Measurements from ENCODE around the gene LRRC74B.
"Not testable (repeated sequence)": the region's sequence is repeated elsewhere in the genome, so short reads cannot be mapped to it uniquely, and the experiment has no call there.

Gene LRRC74B

GRCh38 chr22:21038405-21038804, 7.3 kb upstream of the LRRC74B start:
- H3K36me3 Mint-ChIP-seq, result no peaks in the 10 kb centered on the region
- H3K27me3 Mint-ChIP-seq, result peaks cover 15% of the 10 kb centered on the region
- H3K27ac Mint-ChIP-seq, result no peak overlapping the region
- no peaks in the 10 kb centered on the region for H3K9me3 Mint-ChIP-seq (ENCODE audit: low read depth)
- peaks cover 3% of the 10 kb centered on the region for H3K4me1 Mint-ChIP-seq (ENCODE audit: low read depth)
- H3K4me3 Mint-ChIP-seq, result no peak overlapping the region

- not testable (repeated sequence) for H3K36me3 Mint-ChIP-seq
- H3K27me3 Mint-ChIP-seq, result peaks cover 16% of the 10 kb centered on the region
Observed at GRCh38 chr22:21039158-21039557, 6.6 kb upstream of the LRRC74B start.

GRCh38 chr22:21041937-21042336, 3.8 kb upstream of the LRRC74B start:
- Mint-ChIP-seq H3K27me3 (peaks cover 16% of the 10 kb centered on the region), H3K36me3 (no peaks in the 10 kb centered on the region), H3K4me3 (no peak overlapping the region), H3K27ac (no peak overlapping the region), H3K4me1 (ENCODE audit: low read depth) (peaks cover 23% of the 10 kb centered on the region), H3K9me3 (ENCODE audit: low read depth) (no peaks in the 10 kb centered on the region)

More at GRCh38 chr22:21039158-21039557, 6.6 kb upstream of the LRRC74B start:
- H3K9me3 Mint-ChIP-seq (ENCODE audit: low read depth); H3K4me1 Mint-ChIP-seq (ENCODE audit: low read depth); H3K4me3 Mint-ChIP-seq; H3K27ac Mint-ChIP-seq: not testable (repeated sequence)

GRCh38 chr22:21042978-21043859, 2.5 kb upstream of the LRRC74B start:
- H3K9me3 Mint-ChIP-seq (ENCODE audit: low read depth), result no peaks in the 10 kb centered on the region
- H3K27me3 Mint-ChIP-seq, result peaks cover 16% of the 10 kb centered on the region
- H3K4me1 Mint-ChIP-seq (ENCODE audit: low read depth), result peaks cover 23% of the 10 kb centered on the region
- no peak overlapping the region for H3K4me3 Mint-ChIP-seq
- H3K27ac Mint-ChIP-seq, result no peak overlapping the region
- H3K36me3 Mint-ChIP-seq, result no peaks in the 10 kb centered on the region

GRCh38 chr22:21043860-21044535, 1.7 kb upstream of the LRRC74B start:
- Mint-ChIP-seq H3K36me3 (no peaks in the 10 kb centered on the region), H3K4me1 (ENCODE audit: low read depth) (peaks cover 23% of the 10 kb centered on the region), H3K27me3 (peaks cover 12% of the 10 kb centered on the region), H3K4me3 (no peak overlapping the region), H3K9me3 (ENCODE audit: low read depth) (no peaks in the 10 kb centered on the region), H3K27ac (no peak overlapping the region)

- H3K4me3 Mint-ChIP-seq, result peak overlapping the region; percentile 79
- peak overlapping the region; percentile 28 for H3K27ac Mint-ChIP-seq
- H3K36me3 Mint-ChIP-seq, result no peaks in the 10 kb centered on the region
Observed at GRCh38 chr22:21044931-21045584, 688 bp upstream of the LRRC74B start.

GRCh38 chr22:21047035-21047661, 1.4 kb downstream of the LRRC74B start:
- Mint-ChIP-seq H3K4me3 (no peak overlapping the region), H3K4me1 (ENCODE audit: low read depth) (peaks cover 23% of the 10 kb centered on the region), H3K27me3 (peaks cover 7% of the 10 kb centered on the region), H3K36me3 (no peaks in the 10 kb centered on the region), H3K9me3 (ENCODE audit: low read depth) (no peaks in the 10 kb centered on the region), H3K27ac (no peak overlapping the region)

More at GRCh38 chr22:21044931-21045584, 688 bp upstream of the LRRC74B start:
- H3K4me1 Mint-ChIP-seq (ENCODE audit: low read depth), result peaks cover 23% of the 10 kb centered on the region
- H3K27me3 Mint-ChIP-seq, result peaks cover 8% of the 10 kb centered on the region
- no peaks in the 10 kb centered on the region for H3K9me3 Mint-ChIP-seq (ENCODE audit: low read depth)

- no peak overlapping the region for H3K4me3 Mint-ChIP-seq
- H3K36me3 Mint-ChIP-seq, result no peaks in the 10 kb centered on the region
- H3K27ac Mint-ChIP-seq, result no peak overlapping the region
- H3K27me3 Mint-ChIP-seq, result peaks cover 7% of the 10 kb centered on the region
- H3K4me1 Mint-ChIP-seq (ENCODE audit: low read depth), result peaks cover 23% of the 10 kb centered on the region
- no peaks in the 10 kb centered on the region for H3K9me3 Mint-ChIP-seq (ENCODE audit: low read depth)
Observed at GRCh38 chr22:21047730-21048129, 2.0 kb downstream of the LRRC74B start.

- H3K27ac Mint-ChIP-seq, result not testable (repeated sequence)
Observed at GRCh38 chr22:21048448-21048847, 2.7 kb downstream of the LRRC74B start.

GRCh38 chr22:21048965-21049364, 3.2 kb downstream of the LRRC74B start:
- H3K36me3 Mint-ChIP-seq; H3K4me3 Mint-ChIP-seq; H3K9me3 Mint-ChIP-seq (ENCODE audit: low read depth); H3K27ac Mint-ChIP-seq; H3K27me3 Mint-ChIP-seq: not testable (repeated sequence)
- H3K4me1 Mint-ChIP-seq (ENCODE audit: low read depth), result peaks cover 17% of the 10 kb centered on the region

More at GRCh38 chr22:21048448-21048847, 2.7 kb downstream of the LRRC74B start:
- H3K27me3 Mint-ChIP-seq; H3K36me3 Mint-ChIP-seq; H3K9me3 Mint-ChIP-seq (ENCODE audit: low read depth); H3K4me3 Mint-ChIP-seq: not testable (repeated sequence)
- H3K4me1 Mint-ChIP-seq (ENCODE audit: low read depth), result peaks cover 19% of the 10 kb centered on the region

GRCh38 chr22:21051145-21051830, 5.5 kb downstream of the LRRC74B start:
- no peaks in the 10 kb centered on the region for H3K27me3 Mint-ChIP-seq
- no peaks in the 10 kb centered on the region for H3K36me3 Mint-ChIP-seq
- no peaks in the 10 kb centered on the region for H3K9me3 Mint-ChIP-seq (ENCODE audit: low read depth)
- H3K4me3 Mint-ChIP-seq, result no peak overlapping the region
- H3K27ac Mint-ChIP-seq, result no peak overlapping the region
- H3K4me1 Mint-ChIP-seq (ENCODE audit: low read depth), result peaks cover 8% of the 10 kb centered on the region

- H3K27me3 Mint-ChIP-seq, result no peaks in the 10 kb centered on the region
- peaks cover 14% of the 10 kb centered on the region for H3K4me1 Mint-ChIP-seq (ENCODE audit: low read depth)
- H3K27ac Mint-ChIP-seq, result peak overlapping the region; percentile 41
- H3K9me3 Mint-ChIP-seq (ENCODE audit: low read depth), result no peaks in the 10 kb centered on the region
- no peaks in the 10 kb centered on the region for H3K36me3 Mint-ChIP-seq
- no peak overlapping the region for H3K4me3 Mint-ChIP-seq
Observed at GRCh38 chr22:21051831-21052400, 6.2 kb downstream of the LRRC74B start.

GRCh38 chr22:21052715-21053459, 7.1 kb downstream of the LRRC74B start:
- H3K4me3 Mint-ChIP-seq, result no peak overlapping the region
- no peaks in the 10 kb centered on the region for H3K36me3 Mint-ChIP-seq
- no peaks in the 10 kb centered on the region for H3K9me3 Mint-ChIP-seq (ENCODE audit: low read depth)
- no peaks in the 10 kb centered on the region for H3K27me3 Mint-ChIP-seq
- peaks cover 14% of the 10 kb centered on the region for H3K4me1 Mint-ChIP-seq (ENCODE audit: low read depth)
- H3K27ac Mint-ChIP-seq, result no peak overlapping the region

Measured in activated naive CD8-positive, alpha-beta T cell (primary cell).